ENCODE measurements around the gene TNNI3K.

Gene TNNI3K

GRCh38 chr1:74453277-74453676, 218.1 kb downstream of the TNNI3K start:
- DNase-seq: no peak

GRCh38 chr1:74455390-74455789, 220.2 kb downstream of the TNNI3K start:
- no peak for DNase-seq

- DNase-seq: no peak
Measured at GRCh38 chr1:74457253-74457652, 222.1 kb downstream of the TNNI3K start.

- DNase-seq: no peak
Measured at GRCh38 chr1:74463333-74463988, 228.3 kb downstream of the TNNI3K start.

GRCh38 chr1:74464037-74464436, 228.8 kb downstream of the TNNI3K start:
- no peak for DNase-seq

- DNase-seq: no peak
Measured at GRCh38 chr1:74465193-74465681, 230.1 kb downstream of the TNNI3K start.

- DNase-seq: peak; percentile 78
Measured at GRCh38 chr1:74467786-74468377, 232.7 kb downstream of the TNNI3K start.

GRCh38 chr1:74468982-74469603, 233.9 kb downstream of the TNNI3K start:
- peak; percentile 53 for DNase-seq

- no peak for DNase-seq
Measured at GRCh38 chr1:74470251-74470650, 235.1 kb downstream of the TNNI3K start.

GRCh38 chr1:74470936-74471335, 235.7 kb downstream of the TNNI3K start:
- DNase-seq: no peak

GRCh38 chr1:74471470-74471869, 236.3 kb downstream of the TNNI3K start:
- no peak for DNase-seq

- no peak for DNase-seq
Measured at GRCh38 chr1:74474585-74474984, 239.4 kb downstream of the TNNI3K start.

GRCh38 chr1:74478979-74479378, 243.8 kb downstream of the TNNI3K start:
- DNase-seq: no peak

- no peak for DNase-seq
Measured at GRCh38 chr1:74480068-74480467, 244.9 kb downstream of the TNNI3K start.

- no peak for DNase-seq
Measured at GRCh38 chr1:74481607-74482006, 246.4 kb downstream of the TNNI3K start.

GRCh38 chr1:74485622-74486021, 250.4 kb downstream of the TNNI3K start:
- no peak for DNase-seq

GRCh38 chr1:74486036-74486435, 250.8 kb downstream of the TNNI3K start:
- no peak for DNase-seq

- no peak for DNase-seq
Measured at GRCh38 chr1:74496669-74497068, 261.5 kb downstream of the TNNI3K start.

GRCh38 chr1:74498901-74499300, 263.7 kb downstream of the TNNI3K start:
- no peak for DNase-seq

- no peak for DNase-seq
Measured at GRCh38 chr1:74502432-74502831, 267.2 kb downstream of the TNNI3K start.

- no peak for DNase-seq
Measured at GRCh38 chr1:74502858-74503257, 267.7 kb downstream of the TNNI3K start.

- peak; percentile 34 for DNase-seq
Measured at GRCh38 chr1:74504125-74504932, 269.1 kb downstream of the TNNI3K start.

- no peak for DNase-seq
Measured at GRCh38 chr1:74504933-74505512, 269.8 kb downstream of the TNNI3K start.
